HG03520 (cell line): ENCODE data around the gene USP32.
"Not testable (repeated sequence)": the region's sequence is repeated elsewhere in the genome, so short reads cannot be mapped to it uniquely, and the experiment has no call there.

Source experiments
- ATAC-seq: cut with Tn5 transposase; IDR thresholded peaks from one replicate; pipeline ENCODE4 v1.9.1; 2021; ENCODE audit warnings: mild to moderate bottlenecking, moderate library complexity; ENCODE audit not compliant: unreplicated experiment

USP32 gene

GRCh38 chr17:60403962-60404361 is 12.0 kb upstream of the USP32 start:
- ATAC-seq = no peak

- no peak for ATAC-seq
These were observed 11.5 kb upstream of the USP32 start for GRCh38 chr17:60403523-60403810.

GRCh38 chr17:60401819-60402218 is 9.9 kb upstream of the USP32 start:
- no peak for ATAC-seq

GRCh38 chr17:60398227-60398959 is 6.5 kb upstream of the USP32 start:
- ATAC-seq = peak; percentile 61

- ATAC-seq = no peak
These were observed 4.5 kb upstream of the USP32 start for GRCh38 chr17:60396412-60396811.

GRCh38 chr17:60395508-60396065 is 3.7 kb upstream of the USP32 start:
- ATAC-seq = no peak

GRCh38 chr17:60393840-60394723 is 2.1 kb upstream of the USP32 start:
- ATAC-seq = no peak

- ATAC-seq = no peak
These were observed 1.1 kb upstream of the USP32 start for GRCh38 chr17:60392845-60393702.

- peak; percentile 25 for ATAC-seq
These were observed 377 bp downstream of the USP32 start for GRCh38 chr17:60391471-60392041.

GRCh38 chr17:60390925-60391470 is 935 bp downstream of the USP32 start:
- ATAC-seq = no peak

GRCh38 chr17:60390186-60390585 is 1.7 kb downstream of the USP32 start:
- no peak for ATAC-seq

- ATAC-seq = no peak
These were observed 3.2 kb downstream of the USP32 start for GRCh38 chr17:60388742-60389141.

GRCh38 chr17:60387666-60388065 is 4.3 kb downstream of the USP32 start:
- ATAC-seq = no peak

- no peak for ATAC-seq
These were observed 5.5 kb downstream of the USP32 start for GRCh38 chr17:60386147-60387058.

- ATAC-seq = not testable (repeated sequence)
These were observed 7.0 kb downstream of the USP32 start for GRCh38 chr17:60384921-60385320.

GRCh38 chr17:60383379-60383778 is 8.6 kb downstream of the USP32 start:
- ATAC-seq = no peak

GRCh38 chr17:60381958-60382357 is 10.0 kb downstream of the USP32 start:
- ATAC-seq = no peak

- not testable (repeated sequence) for ATAC-seq
These were observed 12.5 kb downstream of the USP32 start for GRCh38 chr17:60379461-60379860.

GRCh38 chr17:60378187-60378586 is 13.7 kb downstream of the USP32 start:
- ATAC-seq = not testable (repeated sequence)
